GM18505 (cell line): ENCODE data around the gene SNX6.
A peak's percentile ranks its signal among the peaks of the same experiment; 100 is the strongest.
"Not testable (repeated sequence)": the region's sequence is repeated elsewhere in the genome, so short reads cannot be mapped to it uniquely, and the experiment has no call there.

Experiments used
- ATAC-seq: cut with Tn5 transposase; IDR thresholded peaks from one replicate; pipeline ENCODE4 v1.9.1; 2021; ENCODE audit not compliant: unreplicated experiment
- POLR2A ChIP-seq: IDR thresholded peaks from 4 replicates; pipeline ENCODE4 v1.6.1; 2011; ENCODE audit warnings: borderline replicate concordance; ENCODE audit not compliant: insufficient read depth, insufficient read length; ENCODE audit errors: extremely low read depth

SNX6 gene

GRCh38 chr14:34539407-34540180 lies 90.4 kb downstream of the SNX6 start, which contains the start of gene EAPP:
EAPP (minus strand) TSS chr14:34539701; CDS start chr14:34539628, 73 bp downstream.
- ATAC-seq, result peak; percentile 99
- peak; percentile 88 for TF ChIP-seq POLR2A

DNA sequence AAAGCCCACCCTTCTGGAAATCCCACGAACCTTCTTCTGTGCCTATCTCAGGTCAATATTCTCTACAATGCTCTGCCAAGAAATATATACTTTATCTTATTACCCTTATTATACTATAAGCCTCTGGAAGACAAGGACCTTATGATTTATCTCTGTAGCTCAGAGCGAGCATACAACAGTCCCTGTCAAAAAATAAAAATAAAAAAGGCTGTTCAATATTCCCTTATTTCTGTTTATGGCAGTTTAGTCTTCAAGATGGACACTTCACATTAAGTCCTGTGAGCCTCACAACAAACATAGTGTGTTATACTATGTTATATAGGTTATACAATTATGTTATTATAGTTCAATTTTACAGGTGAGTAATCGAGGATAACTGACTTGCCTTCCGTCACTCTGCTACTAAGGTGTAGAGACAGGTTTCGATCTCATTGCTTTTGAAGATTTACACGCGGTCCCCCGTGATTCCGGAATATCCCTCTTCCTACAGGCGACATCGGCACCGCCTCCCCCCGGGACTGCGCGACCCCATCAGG lies 91.0 kb downstream of the SNX6 start:
- no peak for TF ChIP-seq POLR2A
- peak; percentile 18 for ATAC-seq

GRCh38 chr14:34538096-34538495 lies 91.9 kb downstream of the SNX6 start:
- not testable (repeated sequence) for ATAC-seq

- TF ChIP-seq POLR2A, result no peak
- ATAC-seq, result no peak
Observed at GRCh38 chr14:34537677-34538009, 92.3 kb downstream of the SNX6 start.

DNA sequence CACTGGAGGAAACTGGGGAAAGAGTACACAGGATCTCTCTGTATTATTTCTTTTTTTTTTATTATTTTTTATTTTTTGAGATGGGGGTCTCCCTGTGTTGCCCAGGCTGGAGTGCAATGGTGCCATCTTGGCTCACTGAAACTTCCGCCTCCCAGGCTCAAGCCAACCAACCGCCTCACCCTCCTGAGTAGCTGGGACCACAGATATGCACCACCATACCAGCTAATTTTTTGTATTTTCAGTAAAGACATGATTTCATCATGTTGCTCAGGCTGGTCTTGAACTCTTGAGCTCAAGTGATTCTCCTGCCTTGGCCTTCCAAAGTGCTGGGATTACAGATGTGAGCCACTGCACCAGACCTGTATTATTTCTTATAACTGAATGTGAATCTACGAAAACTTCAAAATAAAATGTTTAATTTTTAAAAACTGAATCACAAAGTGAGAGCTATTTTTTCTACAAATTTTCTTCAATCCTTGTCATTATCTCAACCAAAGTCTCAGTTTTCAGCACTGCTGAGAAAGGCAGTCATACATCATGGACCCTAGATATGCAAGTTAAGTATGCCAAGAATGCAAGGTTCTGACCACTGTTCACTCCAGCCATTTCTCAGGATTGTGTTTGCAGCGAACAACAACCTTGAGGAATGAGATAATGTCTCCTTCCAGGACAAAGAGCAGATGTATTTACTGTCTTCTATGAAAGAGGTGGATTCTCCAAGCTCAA lies 92.8 kb downstream of the SNX6 start:
- ATAC-seq, result no peak
- TF ChIP-seq POLR2A, result no peak

DNA sequence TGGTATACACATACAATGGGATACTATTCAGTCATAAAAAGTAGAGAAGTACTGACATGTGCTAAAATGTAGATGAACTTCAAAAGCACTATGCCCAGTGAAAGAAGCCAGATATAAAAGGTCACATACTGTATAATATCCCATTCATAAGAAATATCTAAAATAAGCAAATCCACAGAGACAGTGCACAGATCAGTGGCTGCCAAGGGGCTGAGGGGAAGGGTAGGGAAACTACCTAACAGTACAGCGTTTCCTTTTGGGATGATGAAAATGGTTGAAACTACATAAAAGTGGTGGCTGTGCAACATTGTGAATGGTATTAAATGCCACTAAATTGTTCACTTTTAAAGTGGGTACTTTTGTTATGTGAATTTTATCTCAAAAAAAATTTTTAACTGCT lies 102.4 kb downstream of the SNX6 start:
- no peak for ATAC-seq
- no peak for TF ChIP-seq POLR2A

DNA sequence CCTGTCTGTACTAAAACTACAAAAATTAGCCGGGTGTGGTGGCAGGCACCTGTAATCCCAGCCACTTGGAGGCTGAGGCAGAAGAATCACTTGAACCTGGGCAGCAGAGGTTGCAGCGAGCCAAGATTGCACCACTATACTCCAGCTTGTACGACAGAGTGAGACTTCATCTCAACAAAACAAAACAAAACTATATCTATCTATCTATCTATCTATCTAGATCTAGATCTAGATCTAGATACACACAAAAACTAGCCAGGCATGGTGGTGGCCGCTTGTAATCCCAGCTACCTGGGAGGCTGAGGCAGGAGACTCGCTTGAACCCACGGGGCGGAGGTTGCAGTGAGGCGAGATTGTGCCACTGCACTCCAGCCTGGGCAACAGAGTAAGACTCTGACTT lies 105.7 kb downstream of the SNX6 start:
- not testable (repeated sequence) for ATAC-seq

DNA sequence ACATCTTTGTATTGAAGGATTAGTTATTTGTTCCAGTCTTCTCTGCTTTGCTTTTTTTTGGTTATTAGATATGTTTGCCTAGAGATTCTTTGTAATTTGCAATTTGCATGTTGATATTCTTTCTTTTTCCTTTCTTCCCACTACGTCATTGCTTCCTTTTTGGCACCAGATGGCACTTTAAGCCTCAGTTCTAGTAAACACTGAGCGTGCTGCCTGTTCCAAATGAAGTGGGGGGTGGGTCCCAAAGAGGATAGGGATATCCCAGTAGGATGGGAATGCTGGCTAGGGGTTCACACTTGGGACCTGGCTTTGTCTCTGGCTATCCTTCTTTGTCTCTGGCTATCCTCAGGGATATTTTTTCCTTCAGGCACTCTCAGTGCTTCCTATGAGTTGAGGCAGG lies 107.5 kb downstream of the SNX6 start:
- no peak for TF ChIP-seq POLR2A
- no peak for ATAC-seq

GRCh38 chr14:34521071-34521470 lies 108.9 kb downstream of the SNX6 start:
- not testable (repeated sequence) for ATAC-seq

DNA sequence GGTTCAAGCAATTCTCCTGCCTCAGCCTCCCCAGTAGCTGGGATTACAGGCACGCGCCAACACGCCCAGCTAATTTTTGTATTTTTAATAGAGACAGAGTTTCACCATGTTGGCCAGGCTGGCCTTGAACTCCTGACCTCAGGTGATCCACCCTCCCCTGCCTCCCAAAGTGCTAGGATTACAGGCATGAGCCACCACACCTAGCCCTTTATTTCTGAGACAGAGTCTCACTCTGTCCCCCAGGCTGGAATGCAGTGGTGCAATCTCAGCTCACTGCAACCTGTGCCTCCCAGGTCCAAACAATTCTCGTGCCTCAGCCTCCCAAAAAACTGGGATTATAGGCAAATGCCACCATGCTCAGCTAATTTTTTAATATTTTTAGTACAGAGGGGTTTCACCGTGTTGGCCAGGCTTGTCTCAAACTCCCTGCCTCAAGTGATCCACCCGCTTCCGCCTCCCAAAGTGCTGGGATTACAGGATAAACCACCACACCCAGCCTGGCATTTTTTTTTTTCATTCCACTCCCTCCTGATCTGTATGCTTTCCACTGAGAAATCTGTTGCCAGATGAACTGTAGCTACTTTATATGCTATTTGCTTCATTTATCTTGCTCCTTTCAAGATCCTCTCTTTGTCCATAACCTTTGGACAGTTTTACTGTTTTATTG lies 109.5 kb downstream of the SNX6 start:
- ATAC-seq, result not testable (repeated sequence)
